H1 (cell line): ENCODE results near the gene PDF. TPM values are rescaled to one million over a fixed set of nuclear protein-coding genes. Genes with fewer than 3 reads are reported as not detected.

Source experiments
- ASH2L ChIP-seq: fragments of 200-600, 300-600 bp; sonication (generic); IDR thresholded peaks from one replicate; pipeline ENCODE4 v1.7.1; 2017; ENCODE audit warnings: low read length
- ATF3 ChIP-seq: IDR thresholded peaks from 2 replicates; pipeline ENCODE4 v1.6.1; 2011; ENCODE audit warnings: low read depth, mild to moderate bottlenecking, low read length; ENCODE audit not compliant: insufficient read depth
- BACH1 ChIP-seq: IDR thresholded peaks from 2 replicates; pipeline ENCODE4 v1.6.1; 2012; ENCODE audit warnings: low read length, improper control_type of control experiment
- HDAC2 ChIP-seq, 2 experiments: fragments of 300-600 bp in 1 of 2; sonication (generic) in 1 of 2; IDR thresholded peaks; 2 replicates each; pipeline ENCODE4 v1.6.1; 2011 to 2012; ENCODE audit warnings: low read depth in 2 of 2, low read length in 2 of 2, mild to moderate bottlenecking in 2 of 2, moderate library complexity in 2 of 2, borderline replicate concordance in 1 of 2, inconsistent platforms in 1 of 2
- polyA plus RNA-seq, 7 experiments: library from polyadenylated mRNA; depleted of rRNA in 3 of 7; stranded (reverse) in 5 of 7; unstranded in 2 of 7; fragments of >200 nt in 5 of 7; fragments of 200-250 nt in 2 of 7; gene quantifications; 1 replicate in 5 of 7; 2 replicates in 1 of 7; 4 replicates in 1 of 7; pipeline versions ENCODE4 v1.2.1 to v1.2.3, GENCODE V29; 2011 to 2013; ENCODE audit warnings: missing spikeins in 2 of 7, mixed read lengths in 2 of 7
- total RNA-seq: library from RNA; stranded (reverse); fragmentation: NEBNext Ultra II Directional; extraction: Animal tissue kit (Norgen Biotek cat#: 25700); gene quantifications from 2 replicates; pipeline ENCODE4 v1.2.1, GENCODE V29; 2021

Gene PDF
- total and polyA plus RNA-seq, 2 of the 8 experiments (the other 6 are each of a cell fraction or from before 2014, with no cell fraction given) = 17.7 to 23.9 TPM

- TF ChIP-seq ATF3 (no peak), BACH1 (no peak), ASH2L (no peak), HDAC2 (IDR thresholded peaks at IDR 0.05; ENCODE audit: borderline replicate concordance in 1 of 2, low read depth in 2 of 2, low read length in 2 of 2) (no peak)
These were observed 13.8 kb upstream of the PDF start (continued) for GRCh38 chr16:69344171-69344570.
